Hepatocyte (in vitro differentiated cells): ENCODE data around the gene ZNF444. TPM values are rescaled to one million over a fixed set of nuclear protein-coding genes. Genes with fewer than 3 reads are reported as not detected.
A peak's percentile ranks its signal among the peaks of the same experiment; 100 is the strongest.

ENCODE experiments used
- DNase-seq: peaks from one replicate; pipeline ENCODE4 v3.0.0-alpha.2; 2016; ENCODE audit warnings: low spot score
- H2AFZ ChIP-seq: fragments of 200-600 bp; sonication (generic); 2 replicates; pipeline ENCODE4 v1.6.0; 2016; ENCODE audit warnings: antibody characterized with exemption, mild to moderate bottlenecking
- H3K27ac ChIP-seq: fragments of 200-600 bp; sonication (generic); 2 replicates; pipeline ENCODE4 v1.5.1; 2016; ENCODE audit warnings: mild to moderate bottlenecking
- H3K27me3 ChIP-seq: fragments of 200-600 bp; sonication (generic); 2 replicates; pipeline ENCODE4 v1.6.1; 2016
- H3K36me3 ChIP-seq: fragments of 200-600 bp; sonication (generic); replicated peaks from 2 replicates; pipeline ENCODE4 v1.5.1; 2016; ENCODE audit warnings: low read depth; ENCODE audit not compliant: insufficient read depth
- H3K4me1 ChIP-seq: fragments of 200-600 bp; sonication (generic); 2 replicates; pipeline ENCODE4 v1.5.1; 2016; ENCODE audit warnings: mild to moderate bottlenecking, moderate library complexity; ENCODE audit not compliant: insufficient read depth
- H3K4me2 ChIP-seq: fragments of 200-600 bp; sonication (generic); 2 replicates; pipeline ENCODE4 v1.6.0; 2016
- H3K4me3 ChIP-seq: fragments of 200-600 bp; sonication (generic); 2 replicates; pipeline ENCODE4 v1.5.1; 2016; ENCODE audit warnings: mild to moderate bottlenecking
- H3K79me2 ChIP-seq: fragments of 200-600 bp; sonication (generic); 2 replicates; pipeline ENCODE4 v1.6.0; 2017; ENCODE audit warnings: mild to moderate bottlenecking
- H3K9me2 ChIP-seq: fragments of 200-600 bp; sonication (generic); replicated peaks from 2 replicates; pipeline ENCODE4 v1.6.0; 2017; ENCODE audit warnings: mild to moderate bottlenecking; ENCODE audit not compliant: insufficient read depth
- H3K9me3 ChIP-seq: fragments of 200-600 bp; sonication (generic); 2 replicates; pipeline ENCODE4 v1.5.1; 2016; ENCODE audit warnings: low read depth, mild to moderate bottlenecking
- H4K20me1 ChIP-seq: fragments of 200-600 bp; sonication (generic); 2 replicates; pipeline ENCODE4 v1.6.0; 2016; ENCODE audit warnings: mild to moderate bottlenecking; ENCODE audit not compliant: insufficient read depth, poor library complexity, severe bottlenecking
- CTCF ChIP-seq: fragments of 200-600 bp; sonication (generic); IDR thresholded peaks from 2 replicates; pipeline ENCODE4 v1.5.1; 2016; ENCODE audit warnings: antibody characterized with exemption, mild to moderate bottlenecking; ENCODE audit not compliant: poor library complexity
- EZH2 ChIP-seq: fragments of 200-600 bp; sonication (generic); IDR thresholded peaks from 2 replicates; pipeline ENCODE4 v1.6.1; 2016; ENCODE audit warnings: antibody characterized with exemption, mild to moderate bottlenecking, borderline replicate concordance
- EZH2phosphoT487 ChIP-seq: fragments of 200-600 bp; sonication (generic); IDR thresholded peaks from one replicate; pipeline ENCODE4 v1.6.1; 2018; ENCODE audit warnings: antibody characterized with exemption, mild to moderate bottlenecking, low read depth, moderate library complexity; ENCODE audit not compliant: unreplicated experiment, severe bottlenecking
- WGBS: methylation state at CpG from one replicate; pipeline ENCODE4 v1.1.6; 2016; ENCODE audit warnings: low lambda C conversion rate; ENCODE audit errors: missing lambda C conversion rate; 5-methylcytosine and 5-hydroxymethylcytosine counted together
- polyA plus RNA-seq: library from polyadenylated mRNA; unstranded; fragments of >200 nt; fragmentation: Nextera tagmentation; extraction: Ambion mirVana; gene quantifications from 2 replicates; pipeline ENCODE4 v1.2.1, GENCODE V29; 2016
- total RNA-seq: library from RNA; depleted of rRNA; stranded (reverse); fragments of >200 nt; gene quantifications from 2 replicates; pipeline ENCODE4 v1.2.3, GENCODE V29; 2014

Gene ZNF444
- total and polyA plus RNA-seq, 2 experiments from 2014 or later = 46.6 to 60.2 TPM

GRCh38 chr19:56118666-56119581 lies 22.2 kb upstream of the ZNF444 start:
- Histone ChIP-seq H3K36me3 (no peaks in the 10 kb centered on the region), H3K4me1 (peaks cover 17% of the 10 kb centered on the region), H3K4me2 (peak overlapping the region; percentile 96), H3K79me2 (peaks cover 66% of the 10 kb centered on the region), H2AFZ (no peak overlapping the region), H3K27ac (peak overlapping the region; percentile 98), H3K4me3 (no peak overlapping the region), H4K20me1 (peaks cover 60% of the 10 kb centered on the region), H3K27me3 (no peaks in the 10 kb centered on the region), H3K9me2 (no peaks in the 10 kb centered on the region), H3K9me3 (no peaks in the 10 kb centered on the region)
- no peak for TF ChIP-seq CTCF
- TF ChIP-seq EZH2phosphoT487 = no peak
- no peak for TF ChIP-seq EZH2
- no peak for DNase-seq
- 81% methylated on average over 8 of the region's 8 CpGs for WGBS

DNA sequence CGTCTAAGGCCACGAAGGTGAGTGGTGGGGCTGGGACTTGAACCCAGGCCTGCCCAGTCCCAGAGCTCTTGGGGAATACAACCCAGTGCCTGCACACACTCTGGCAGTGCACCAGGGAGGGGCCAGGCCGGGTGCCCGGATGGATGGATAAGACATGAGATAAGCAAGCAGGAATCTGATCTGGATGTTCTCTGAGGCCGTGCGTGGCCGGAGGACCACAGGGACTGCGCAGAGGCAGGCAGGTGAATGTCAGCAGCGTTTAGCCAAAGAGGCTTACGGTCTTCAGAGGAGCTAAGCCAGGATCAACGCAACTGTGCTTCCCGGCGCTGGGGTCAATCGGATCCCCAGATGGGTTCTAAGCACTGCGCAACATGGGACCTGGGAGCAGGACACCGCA lies 21.5 kb upstream of the ZNF444 start:
- peaks cover 59% of the 10 kb centered on the region for H3K79me2 ChIP-seq
- peaks cover 53% of the 10 kb centered on the region for H4K20me1 ChIP-seq
- H3K36me3 ChIP-seq = no peaks in the 10 kb centered on the region
- peak overlapping the region; percentile 98 for H3K27ac ChIP-seq
- no peaks in the 10 kb centered on the region for H3K9me3 ChIP-seq
- no peaks in the 10 kb centered on the region for H3K27me3 ChIP-seq
- peak; percentile 73 for DNase-seq
- H2AFZ ChIP-seq = no peak overlapping the region
- H3K4me3 ChIP-seq = no peak overlapping the region
- H3K4me2 ChIP-seq = peak overlapping the region; percentile 96
- TF ChIP-seq EZH2phosphoT487 (no peak), CTCF (no peak), EZH2 (no peak)
- 37% methylated on average over 16 of the region's 16 CpGs for WGBS
- H3K9me2 ChIP-seq = no peaks in the 10 kb centered on the region
- peaks cover 17% of the 10 kb centered on the region for H3K4me1 ChIP-seq

- peak overlapping the region; percentile 57 for H3K4me3 ChIP-seq
- WGBS = 26% methylated on average over 8 of the region's 8 CpGs
- H3K4me2 ChIP-seq = peak overlapping the region; percentile 96
- H3K79me2 ChIP-seq = peaks cover 55% of the 10 kb centered on the region
- no peaks in the 10 kb centered on the region for H3K36me3 ChIP-seq
- peak overlapping the region; percentile 98 for H3K27ac ChIP-seq
- DNase-seq = no peak
- no peak overlapping the region for H2AFZ ChIP-seq
- no peaks in the 10 kb centered on the region for H3K9me2 ChIP-seq
- no peaks in the 10 kb centered on the region for H3K9me3 ChIP-seq
- TF ChIP-seq CTCF (no peak), EZH2 (no peak), EZH2phosphoT487 (no peak)
- peaks cover 49% of the 10 kb centered on the region for H4K20me1 ChIP-seq
- H3K4me1 ChIP-seq = peaks cover 15% of the 10 kb centered on the region
- no peaks in the 10 kb centered on the region for H3K27me3 ChIP-seq
Measured at GRCh38 chr19:56120002-56120370, 21.1 kb upstream of the ZNF444 start.
